ENCODE measurements around the gene NPR3.

- TF ChIP-seq CTCF (optimal IDR thresholded peaks at IDR 0.05 in 1 of 3, IDR thresholded peaks at IDR 0.05 in 1 of 3, conservative IDR thresholded peaks at IDR 0.05 in 1 of 3; ENCODE audit: extremely low read depth in 1 of 3, insufficient read depth in 2 of 3, low read length in 3 of 3) = no peak
- TF ChIP-seq EZH2 (IDR thresholded peaks at IDR 0.05; ENCODE audit: low read length) = no peak
These were observed 10.5 kb downstream of the NPR3 start for GRCh38 chr5:32721626-32722025.

Data from keratinocyte (primary cell).